NCI-H526 (cell line): ENCODE data around the gene EZR.

Source experiments
- DNase-seq, 2 experiments: peaks; one replicate each; lab custom pipeline; 2025; lab: John Stamatoyannopoulos, UW

Gene EZR

DNA sequence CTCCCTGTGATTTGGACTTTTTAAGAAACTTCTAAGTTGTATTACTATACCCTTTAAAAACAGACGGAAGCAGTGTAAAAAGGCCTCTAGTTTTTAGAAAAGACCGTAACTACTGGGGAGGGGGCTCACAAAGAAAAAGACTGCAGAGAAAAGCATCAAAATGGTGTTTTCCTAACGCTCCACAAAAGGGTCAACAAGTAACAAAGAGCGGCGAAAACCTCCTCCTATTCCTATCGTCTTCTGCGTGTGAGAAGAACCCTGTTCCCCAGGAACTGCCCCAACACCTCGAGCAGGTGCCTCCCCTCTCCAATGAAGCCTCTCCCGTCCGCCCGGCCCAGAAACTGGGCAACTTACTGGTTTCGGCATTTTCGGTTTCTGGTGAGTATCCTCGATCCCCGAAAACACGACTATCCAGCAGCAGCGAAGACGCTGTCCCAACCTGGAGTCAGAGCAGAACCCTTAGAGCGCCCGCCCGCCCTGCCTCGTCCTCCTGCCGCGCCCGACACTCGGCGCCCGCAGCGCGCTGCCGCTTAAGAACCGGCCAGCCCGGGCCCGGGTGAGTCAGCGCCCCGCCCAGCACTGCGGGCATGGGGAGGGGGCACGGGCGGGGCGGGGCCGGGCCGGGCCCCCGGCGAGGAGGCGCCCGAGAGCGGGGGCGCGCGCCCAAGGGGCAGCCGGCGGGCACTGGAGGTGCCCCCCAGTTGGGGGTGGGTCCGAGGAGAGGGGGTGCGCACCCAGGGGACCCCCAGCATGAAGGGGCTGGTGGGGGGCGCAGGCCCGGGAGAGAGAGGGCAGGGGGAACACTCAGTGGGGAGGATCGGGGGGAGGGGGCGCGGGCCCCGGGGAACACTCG lies 1.2 kb downstream of the EZR start:
- DNase-seq: peak; percentile 41 to 93

DNA sequence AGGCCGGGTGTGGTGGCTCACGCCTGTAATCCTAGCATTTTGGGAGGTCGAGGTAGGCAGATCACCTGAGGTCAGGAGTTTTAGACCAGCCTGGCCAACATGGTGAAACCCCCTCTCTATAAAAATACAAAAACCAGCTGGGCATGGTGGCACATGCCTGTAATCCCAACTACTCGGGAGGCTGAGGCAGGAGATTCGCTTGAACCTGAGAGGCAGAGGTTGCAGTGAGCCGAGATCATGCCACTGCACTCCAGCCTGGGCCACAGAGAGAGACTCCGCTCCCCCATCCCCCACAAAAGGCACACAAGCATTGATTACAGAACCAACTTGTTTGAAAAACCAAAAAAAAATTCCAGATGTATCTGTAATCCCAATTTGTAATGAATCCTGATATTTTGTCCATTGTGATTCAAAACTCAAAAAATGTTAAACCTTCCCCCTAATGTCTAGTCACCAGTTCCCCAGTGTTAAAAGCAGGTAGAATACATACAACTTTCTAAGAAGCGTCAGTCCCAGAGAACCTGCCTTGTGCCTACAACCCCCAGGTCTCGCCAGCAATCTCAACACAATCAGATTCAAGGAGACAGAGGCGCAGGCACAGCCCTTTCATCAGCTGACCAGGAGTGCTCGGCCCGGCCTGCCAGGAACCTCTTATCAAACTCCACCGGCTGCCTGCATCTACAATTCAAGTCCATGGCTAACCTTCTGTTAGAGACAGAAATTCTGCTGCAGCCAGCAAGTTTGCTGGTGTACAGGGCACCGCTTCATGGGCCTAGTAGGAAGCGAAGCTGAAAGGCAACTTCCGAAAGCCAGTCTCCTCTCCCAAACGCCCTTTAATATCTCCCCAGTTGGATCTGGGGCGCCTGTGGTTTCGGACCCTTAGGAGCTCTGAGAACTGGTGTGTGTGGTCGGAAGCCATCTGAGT lies 2.1 kb downstream of the EZR start:
- peak in 1 of 2 experiments; percentile 59 for DNase-seq

DNA sequence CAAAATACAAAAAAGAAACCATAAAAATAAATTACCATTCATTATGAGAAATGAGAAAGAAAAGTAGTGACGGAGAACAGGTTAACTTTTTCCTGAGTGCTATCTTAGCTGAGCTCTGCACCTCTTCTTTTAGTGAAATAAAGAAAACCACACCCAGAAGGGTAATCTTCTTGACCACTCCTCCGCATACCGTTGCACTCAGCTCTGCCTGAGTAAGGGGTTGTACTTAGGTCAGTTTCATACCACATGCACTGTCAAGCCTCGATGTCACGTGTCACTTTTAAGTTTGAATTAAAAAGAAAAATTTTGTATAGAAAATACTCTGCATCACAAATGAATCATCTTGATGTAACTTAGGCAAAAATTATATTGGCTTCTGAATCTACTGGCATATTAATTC lies 2.8 kb downstream of the EZR start:
- DNase-seq: no peak

DNA sequence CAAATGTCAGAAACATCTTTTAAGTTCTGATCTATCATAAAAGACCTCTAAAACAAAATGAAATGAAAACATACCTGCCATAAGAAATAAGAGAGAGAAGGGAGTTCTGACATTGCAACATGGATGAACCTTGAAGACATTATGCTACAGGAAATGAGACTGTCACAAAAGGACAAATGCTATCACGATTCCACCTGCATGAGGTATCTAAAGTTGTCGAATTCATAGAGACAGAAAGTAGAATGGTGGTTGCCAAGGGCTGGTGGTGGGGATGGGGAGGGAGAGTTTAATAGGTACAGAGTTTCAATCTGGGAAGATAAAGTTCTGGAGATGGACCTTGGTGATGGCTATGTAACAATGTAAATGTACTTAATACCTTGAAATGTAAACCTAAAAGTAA lies 3.3 kb downstream of the EZR start:
- no peak for DNase-seq

DNA sequence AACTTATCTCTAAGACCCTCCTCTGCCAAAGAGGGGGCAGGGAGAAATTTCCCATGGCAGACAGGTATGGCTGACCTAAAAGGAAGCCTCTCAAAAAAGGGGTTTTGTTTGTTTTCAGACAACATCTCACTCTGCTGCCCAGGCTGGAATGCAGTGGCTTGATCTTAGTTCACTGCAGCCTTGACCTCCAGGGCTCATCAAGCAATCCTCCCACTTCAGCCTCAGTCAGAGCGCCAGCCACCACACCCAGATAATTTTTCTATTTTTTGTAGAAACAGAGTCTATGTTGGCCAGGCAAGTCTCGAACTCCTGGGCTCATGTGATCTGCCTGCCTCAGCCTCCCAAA lies 3.8 kb downstream of the EZR start:
- DNase-seq: no peak

DNA sequence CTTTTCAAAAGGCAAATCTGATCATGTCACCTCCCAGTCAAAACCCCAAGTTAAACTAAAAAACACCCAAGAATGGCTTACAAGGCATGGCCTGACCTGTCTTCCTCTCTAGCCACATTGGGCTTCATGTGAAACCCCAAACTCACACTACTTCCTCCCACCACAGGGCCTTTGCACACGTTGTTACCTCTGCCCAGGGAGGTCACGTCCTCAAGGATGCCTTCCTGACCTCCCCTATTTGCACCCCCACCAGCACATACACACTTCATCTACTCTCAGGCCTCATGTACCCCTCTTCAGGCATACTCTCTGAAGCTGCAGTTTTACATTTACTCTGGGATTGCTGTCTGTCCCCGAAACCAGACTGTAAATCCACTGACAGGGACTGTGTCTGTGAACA lies 6.1 kb downstream of the EZR start:
- no peak for DNase-seq

DNA sequence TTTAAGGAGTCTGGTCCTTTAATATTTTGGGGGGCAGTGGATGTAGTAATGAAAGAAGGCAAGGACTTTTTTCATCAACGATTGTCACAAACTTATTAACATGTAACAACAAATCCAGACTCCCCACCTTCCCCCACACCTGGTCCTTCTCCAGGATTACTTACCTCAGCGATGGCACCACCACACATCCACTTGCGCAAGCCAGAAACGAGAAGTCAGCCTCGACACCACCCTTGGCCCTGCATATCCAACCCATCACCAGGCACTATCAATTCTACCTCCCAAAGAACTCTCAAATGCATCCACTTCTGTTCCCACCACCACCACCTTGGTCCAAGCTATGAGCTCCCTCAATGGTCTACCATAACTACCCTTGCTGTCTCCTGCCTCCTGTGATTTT lies 6.6 kb downstream of the EZR start:
- no peak for DNase-seq

DNA sequence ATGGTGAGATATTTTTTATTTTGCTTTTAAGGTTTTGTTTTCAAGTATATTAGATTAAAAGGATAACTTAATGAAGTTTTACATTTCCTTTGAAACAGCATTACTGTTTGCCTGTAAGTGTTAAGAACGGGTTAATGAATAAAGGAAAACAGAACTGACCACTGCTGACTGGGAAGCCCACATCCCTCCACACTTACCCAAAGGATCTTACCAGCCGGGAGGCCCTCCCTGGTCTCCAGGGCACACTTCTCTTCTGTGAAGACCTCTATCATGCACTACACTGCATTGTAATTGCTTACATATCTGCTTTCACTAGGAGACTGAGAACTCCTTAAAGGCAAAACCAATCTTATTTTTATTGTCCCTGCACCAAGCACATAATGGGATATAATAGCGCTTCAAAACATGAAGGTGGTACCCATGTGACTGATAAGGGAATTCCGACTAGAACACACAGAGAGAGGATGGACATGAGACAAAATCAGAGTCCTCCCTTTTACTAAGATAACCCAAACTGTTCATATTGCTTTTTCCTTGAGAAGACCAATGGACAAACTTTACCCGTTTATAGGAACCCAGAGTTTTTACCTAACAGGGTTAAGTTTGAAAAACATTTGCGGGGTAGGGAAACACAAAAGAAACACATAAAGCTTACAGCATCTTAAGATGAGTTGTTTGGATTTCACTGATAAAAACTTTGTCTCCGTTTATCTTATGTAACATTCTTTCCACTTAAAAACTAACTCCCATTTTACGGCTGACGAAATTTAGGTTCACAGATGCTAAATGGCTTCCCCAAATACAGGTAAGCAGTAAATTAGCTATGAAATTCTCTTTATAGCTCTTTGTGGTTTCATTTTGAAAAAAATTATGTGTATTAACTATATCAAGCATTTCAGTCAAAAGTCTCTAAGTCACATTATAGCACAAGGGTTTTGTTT lies 8.7 kb downstream of the EZR start:
- DNase-seq: no peak

DNA sequence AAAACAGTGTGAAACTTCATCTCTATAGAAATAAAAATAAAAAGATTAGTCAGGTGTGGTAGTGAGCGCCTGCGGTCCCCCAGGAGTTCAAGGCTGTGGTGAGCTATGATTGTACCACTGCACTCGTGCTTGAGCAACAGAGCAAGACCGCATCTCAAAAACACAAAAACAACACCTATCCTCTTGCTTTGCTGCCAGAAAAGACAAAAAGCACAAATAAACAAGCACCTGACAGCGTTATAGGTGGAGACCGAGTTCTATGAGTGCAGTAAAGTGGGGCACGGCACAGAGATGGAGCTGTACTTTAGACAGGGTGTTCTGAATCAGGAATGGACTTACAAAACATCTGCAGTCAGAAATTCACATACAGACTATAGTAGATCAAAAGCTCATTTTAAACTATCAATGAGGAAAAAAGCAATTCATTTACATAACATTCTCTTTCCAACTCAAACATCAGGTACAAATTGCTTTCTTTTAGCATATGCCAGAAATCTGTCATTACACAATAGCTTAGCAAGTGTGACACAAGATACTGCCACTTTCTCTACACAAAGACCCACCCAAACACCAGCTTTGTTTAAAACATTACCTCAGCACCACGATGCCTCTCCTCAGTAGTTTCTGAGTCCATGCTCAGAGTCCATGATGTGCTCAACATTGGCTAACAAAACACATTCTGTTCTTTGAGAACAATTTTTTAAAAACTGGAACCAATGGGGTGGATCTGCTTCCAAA lies 10.1 kb downstream of the EZR start:
- DNase-seq: no peak

DNA sequence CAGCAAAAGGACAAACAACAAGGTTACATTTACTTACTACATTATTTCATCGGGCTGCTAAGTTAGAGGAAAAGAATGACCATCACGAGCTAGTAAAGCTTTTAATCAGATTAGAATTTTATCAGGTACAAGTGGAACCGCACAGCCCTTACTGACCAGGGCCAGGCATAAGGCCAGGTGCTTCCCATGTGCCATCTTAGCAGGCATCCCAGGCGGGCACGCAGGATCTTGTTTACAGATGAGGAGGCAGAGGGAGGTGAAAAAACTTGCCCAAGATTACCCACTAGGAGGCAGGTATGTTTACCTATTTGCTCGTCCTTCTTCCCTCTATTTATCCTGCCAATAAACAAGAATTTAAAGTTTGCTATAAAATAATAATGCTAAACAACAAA lies 10.7 kb downstream of the EZR start:
- no peak for DNase-seq

DNA sequence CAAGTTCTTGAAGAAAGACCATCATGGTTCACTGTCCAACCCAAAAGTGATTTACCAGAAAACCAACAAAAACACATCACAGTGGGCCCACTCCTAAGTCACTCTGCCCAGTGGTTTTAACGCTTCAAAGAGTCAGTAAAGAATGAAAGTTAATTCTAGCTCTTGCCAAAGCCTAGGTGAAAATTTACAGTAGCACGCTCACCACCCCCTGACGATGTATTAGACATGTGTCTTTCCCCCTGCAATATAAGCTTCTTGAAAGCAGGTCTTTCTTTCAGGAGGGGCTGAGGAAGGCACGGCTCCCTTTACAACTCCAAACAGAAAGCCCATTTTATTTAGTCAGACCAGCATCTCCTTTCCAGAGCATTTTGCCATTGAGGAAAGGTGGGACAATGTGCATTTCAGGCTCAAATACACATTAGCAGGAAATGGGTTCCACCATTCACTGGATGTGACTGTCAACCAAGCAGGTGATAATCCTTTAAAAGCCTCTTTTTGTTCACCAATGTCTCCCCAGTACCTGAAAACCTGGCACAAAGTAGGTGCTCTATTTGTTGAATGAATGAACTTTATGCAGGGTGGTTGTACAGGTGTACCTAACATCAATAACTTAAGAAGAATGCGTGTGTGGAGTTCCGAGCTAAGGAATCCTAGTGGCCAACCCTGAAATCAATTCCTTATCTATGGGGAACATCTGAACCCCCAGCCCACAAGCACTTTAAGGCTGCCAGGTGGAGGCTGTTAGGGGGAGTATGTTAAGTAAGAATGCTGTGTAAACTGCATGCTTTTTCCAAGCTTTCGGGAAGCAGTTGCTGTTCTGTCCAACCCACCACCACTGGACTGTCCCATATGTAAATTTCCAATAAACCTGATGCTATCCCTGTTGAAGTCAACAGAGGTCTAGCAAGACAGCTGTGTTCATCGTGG lies 11.4 kb downstream of the EZR start:
- no peak for DNase-seq

DNA sequence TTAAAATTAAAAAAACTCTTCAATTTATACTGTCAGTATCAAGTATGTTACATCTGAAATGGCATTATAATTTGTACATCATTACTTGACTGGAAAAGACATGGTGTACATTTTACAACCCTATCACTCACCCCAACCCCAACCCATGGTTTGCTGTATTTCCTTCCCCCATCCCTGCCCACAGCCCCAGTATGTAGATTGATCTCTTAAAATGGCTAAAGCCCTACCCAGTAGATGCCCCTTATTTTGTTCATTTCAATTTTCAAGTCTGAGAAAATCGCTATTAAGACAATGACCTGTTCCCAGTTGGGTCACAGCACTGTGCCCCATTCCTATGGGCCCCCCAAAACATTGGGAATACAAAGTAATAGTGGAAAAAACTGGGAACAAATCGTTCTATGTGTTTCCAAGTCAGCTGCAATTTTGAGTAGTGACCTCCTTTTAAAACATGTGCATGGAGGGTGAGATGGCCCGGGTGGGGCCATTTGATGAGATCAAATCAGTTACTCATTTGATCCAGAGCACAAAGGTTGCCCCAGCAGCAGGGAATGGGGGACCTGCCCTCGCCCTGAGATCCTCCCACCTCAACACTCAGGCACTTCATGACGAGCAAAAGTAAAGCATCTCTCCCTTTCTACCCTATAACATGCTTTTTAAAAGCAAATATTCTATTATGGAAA lies 13.3 kb downstream of the EZR start:
- DNase-seq: no peak

DNA sequence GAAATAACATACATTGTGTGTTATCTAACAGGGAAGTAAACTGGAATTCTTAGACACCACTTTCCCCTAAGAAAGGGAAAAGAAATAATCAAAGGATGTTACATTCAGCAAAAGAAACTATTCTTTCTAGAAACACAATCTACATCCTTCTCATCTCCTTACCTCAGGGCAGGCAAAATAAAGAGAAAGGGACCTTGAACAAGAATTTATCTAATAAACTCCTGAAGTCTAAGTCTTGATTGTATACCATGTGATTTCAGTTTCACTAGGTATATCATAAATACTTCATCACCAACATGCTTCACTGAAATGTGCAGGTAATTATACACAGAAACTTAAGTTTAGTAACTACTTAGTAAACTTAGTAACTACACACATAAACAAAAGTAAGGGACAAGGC lies 15.0 kb downstream of the EZR start:
- DNase-seq: no peak

DNA sequence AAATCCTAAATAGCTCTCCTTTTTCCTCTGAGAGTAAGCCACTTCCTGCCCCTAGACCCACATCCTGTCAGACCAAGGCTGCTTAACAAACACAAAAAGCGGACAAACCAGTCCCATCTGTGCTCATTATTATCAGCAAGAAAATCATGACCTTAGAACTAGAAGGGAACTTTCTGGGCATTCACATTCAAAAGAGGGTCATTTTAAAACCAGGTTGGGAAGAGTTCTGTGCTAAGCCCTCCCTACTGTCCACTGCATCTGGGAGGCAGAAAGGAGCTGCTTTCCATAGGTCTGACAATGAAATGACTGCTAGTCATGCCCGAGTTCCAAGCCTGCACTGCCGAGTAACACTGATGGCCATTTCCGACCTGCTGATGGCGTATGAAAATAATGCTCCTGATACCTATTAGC lies 15.4 kb downstream of the EZR start:
- DNase-seq: peak in 1 of 2 experiments; percentile 47

DNA sequence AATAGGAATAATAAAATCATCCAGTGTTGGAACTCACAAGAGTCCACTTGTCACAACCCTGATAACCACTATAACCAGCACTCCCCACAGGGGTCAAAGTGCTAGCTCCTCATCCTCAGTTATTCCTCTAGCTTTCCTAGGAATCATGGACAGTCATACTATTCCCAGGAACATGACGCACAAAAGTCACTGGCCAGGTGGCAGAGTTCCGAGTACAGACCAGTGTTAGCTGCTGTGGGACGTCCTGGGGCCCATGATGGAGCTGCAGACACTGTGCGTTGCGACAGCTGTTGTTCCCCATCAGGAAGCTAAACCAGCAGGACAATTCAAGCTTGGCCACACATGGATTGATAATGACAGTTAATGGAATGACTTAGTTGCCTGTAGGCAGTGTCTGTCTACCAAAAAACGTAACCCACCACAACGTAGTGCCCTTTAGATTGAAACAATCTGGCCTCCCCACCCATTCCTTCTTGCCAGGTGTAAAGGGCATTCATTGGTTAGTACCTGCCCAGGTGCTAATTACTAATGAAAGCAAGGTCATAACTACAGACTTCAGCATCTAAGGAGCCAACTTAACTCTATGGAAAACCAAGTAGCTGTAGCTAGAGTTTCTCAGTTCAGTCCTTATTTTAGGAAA lies 17.4 kb downstream of the EZR start:
- no peak for DNase-seq

DNA sequence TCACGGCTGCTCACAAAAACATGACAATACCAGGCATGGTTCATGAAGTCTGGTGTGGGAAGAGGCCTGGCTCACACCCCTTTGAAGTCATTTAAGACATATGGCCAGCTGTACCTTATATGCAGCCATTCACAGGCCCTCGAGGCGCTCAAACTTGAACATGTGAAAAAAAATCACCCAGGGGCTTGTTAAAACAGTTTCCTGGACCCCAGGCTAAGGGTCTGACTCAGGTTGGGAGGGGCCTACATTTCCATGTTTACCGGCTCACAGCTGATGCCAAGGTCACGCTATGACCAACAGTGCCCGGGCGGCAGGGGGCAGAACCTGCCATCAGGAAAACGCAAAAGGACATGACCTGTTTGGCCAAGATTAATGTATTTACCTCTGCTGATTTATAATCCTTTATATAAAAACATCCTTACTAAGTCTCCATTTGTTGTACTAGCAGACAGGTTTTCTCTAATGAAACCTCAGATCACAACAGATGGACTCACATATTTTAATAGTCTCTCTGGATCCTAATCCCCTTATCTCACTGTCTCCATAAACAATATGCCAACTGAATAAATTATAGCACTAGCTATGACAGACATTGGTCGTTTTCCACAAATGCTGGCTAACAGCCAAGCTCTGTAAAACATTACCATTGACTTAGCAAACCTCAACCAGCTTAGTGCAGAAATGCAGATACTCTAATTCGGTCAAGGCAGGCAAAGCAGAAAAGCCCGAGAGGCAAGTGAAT lies 19.9 kb downstream of the EZR start:
- peak; percentile 88 to 90 for DNase-seq

DNA sequence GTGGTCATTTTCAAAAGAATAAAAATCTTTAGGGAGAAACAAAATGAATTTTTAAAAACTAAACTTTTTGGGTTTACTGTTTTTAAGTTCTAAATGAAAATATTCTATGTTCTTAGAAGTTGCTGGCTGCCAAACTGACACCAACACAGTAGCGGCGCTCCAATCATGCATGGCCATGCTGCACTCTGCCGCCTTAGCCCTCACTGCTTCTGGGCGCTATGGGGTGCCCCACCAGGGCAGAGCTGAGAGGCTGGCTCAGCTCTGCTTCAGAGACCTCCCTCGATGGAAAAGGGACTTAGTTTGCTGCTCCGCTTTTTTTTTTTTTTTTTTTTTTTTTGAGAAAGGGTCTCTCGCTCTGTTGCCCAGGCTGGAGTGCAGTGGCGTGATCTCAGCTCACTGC lies 20.9 kb downstream of the EZR start:
- no peak for DNase-seq
